ENCODE measurements around the gene STAT5B. TPM values are rescaled to one million over a fixed set of nuclear protein-coding genes. Genes with fewer than 3 reads are reported as not detected.
A peak's percentile ranks its signal among the peaks of the same experiment; 100 is the strongest.
"Not testable (repeated sequence)": the region's sequence is repeated elsewhere in the genome, so short reads cannot be mapped to it uniquely, and the experiment has no call there.

The STAT5B gene
- polyA plus RNA-seq, 3 donors, result 28.5 to 103 (median 47.9) TPM

DNA sequence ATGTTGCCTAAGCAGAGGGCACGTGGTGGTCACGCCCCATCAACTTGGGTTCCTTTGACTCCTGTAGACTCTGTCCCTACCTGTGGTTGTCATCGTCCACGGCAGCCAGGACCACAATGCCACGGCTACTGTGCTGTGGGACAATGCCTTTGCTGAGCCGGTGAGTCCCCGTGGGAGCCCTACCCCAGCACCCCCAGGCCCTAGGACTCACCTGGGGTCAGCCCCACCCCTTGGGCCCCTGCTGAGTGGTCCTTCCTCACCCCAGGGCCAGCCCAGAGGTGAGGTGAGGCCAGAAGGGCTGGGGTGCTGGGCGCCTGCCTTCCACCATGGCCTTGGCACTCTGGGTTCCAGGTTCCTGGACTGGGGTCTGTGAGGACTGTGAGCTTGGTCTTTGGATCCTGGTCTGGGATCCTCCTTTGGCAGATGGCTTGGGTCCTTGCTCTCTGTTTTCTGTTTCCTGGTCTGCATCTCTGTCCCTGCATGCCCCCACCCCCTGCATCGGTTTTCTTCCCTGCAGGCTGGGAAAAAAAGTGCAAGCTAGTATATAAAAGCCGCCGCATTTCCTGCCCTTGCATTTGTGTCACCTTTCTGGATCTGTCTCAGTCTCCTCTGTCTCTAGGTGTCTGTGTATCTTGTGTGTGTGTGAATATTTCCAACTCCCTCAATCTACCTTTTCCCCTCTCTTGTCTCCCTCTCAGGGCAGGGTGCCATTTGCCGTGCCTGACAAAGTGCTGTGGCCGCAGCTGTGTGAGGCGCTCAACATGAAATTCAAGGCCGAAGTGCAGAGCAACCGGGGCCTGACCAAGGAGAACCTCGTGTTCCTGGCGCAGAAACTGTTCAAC lies 29.6 kb upstream of the STAT5B start:
- Histone ChIP-seq H3K4me3 (replicated peaks in 1 of 3; ENCODE audit: low read depth in 2 of 3, low read length in 3 of 3) (no peak overlapping the region), H3K4me1 (ENCODE audit: control insufficient read depth in 1 of 2, insufficient read depth in 2 of 2, low read length in 2 of 2) (peaks cover 0 to 3% of the 10 kb centered on the region in 2 donors), H3K27ac (ENCODE audit: low read depth in 1 of 2, low read length in 2 of 2) (no peak overlapping the region), H3K9me3 (replicated peaks in 1 of 2; ENCODE audit: control insufficient read depth in 1 of 2, insufficient read depth in 1 of 2, low read length in 2 of 2) (no peaks in the 10 kb centered on the region), H4K20me1 (ENCODE audit: insufficient read depth, low read length) (peaks cover 92% of the 10 kb centered on the region), H3K9ac (ENCODE audit: insufficient read depth, low read length, poor library complexity, severe bottlenecking) (no peak overlapping the region), H3K4me2 (replicated peaks; ENCODE audit: extremely low read depth, low read length, poor library complexity, severe bottlenecking) (no peak overlapping the region), H3K27me3 (ENCODE audit: control insufficient read depth in 2 of 2, insufficient read depth in 2 of 2, low read length in 2 of 2) (no peaks in the 10 kb centered on the region), H2AFZ (ENCODE audit: insufficient read depth, low read depth, low read length, poor library complexity, severe bottlenecking) (no peak overlapping the region), H3K79me2 (ENCODE audit: insufficient read depth, low read length) (no peaks in the 10 kb centered on the region), H3K36me3 (replicated peaks in 1 of 2; ENCODE audit: control insufficient read depth in 1 of 2, insufficient read depth in 2 of 2, low read length in 2 of 2) (peaks cover 93 to 99% of the 10 kb centered on the region in 2 donors)
- Mint-ChIP-seq H3K36me3 (peaks cover 92 to 99% of the 10 kb centered on the region in 2 donors), H3K4me1 (peaks cover under 1% of the 10 kb centered on the region), H3K27ac (peak overlapping the region in 2 of 7 donors; percentile 70), H3K4me3 (no peak overlapping the region), H3K9me3 (peaks cover 0 to 3% (median 0%) of the 10 kb centered on the region in 7 donors), H3K27me3 (ENCODE audit: low read depth in 3 of 3) (peaks cover 0 to 3% (median 3%) of the 10 kb centered on the region in 3 donors)
- TF ChIP-seq, protein P1, sequence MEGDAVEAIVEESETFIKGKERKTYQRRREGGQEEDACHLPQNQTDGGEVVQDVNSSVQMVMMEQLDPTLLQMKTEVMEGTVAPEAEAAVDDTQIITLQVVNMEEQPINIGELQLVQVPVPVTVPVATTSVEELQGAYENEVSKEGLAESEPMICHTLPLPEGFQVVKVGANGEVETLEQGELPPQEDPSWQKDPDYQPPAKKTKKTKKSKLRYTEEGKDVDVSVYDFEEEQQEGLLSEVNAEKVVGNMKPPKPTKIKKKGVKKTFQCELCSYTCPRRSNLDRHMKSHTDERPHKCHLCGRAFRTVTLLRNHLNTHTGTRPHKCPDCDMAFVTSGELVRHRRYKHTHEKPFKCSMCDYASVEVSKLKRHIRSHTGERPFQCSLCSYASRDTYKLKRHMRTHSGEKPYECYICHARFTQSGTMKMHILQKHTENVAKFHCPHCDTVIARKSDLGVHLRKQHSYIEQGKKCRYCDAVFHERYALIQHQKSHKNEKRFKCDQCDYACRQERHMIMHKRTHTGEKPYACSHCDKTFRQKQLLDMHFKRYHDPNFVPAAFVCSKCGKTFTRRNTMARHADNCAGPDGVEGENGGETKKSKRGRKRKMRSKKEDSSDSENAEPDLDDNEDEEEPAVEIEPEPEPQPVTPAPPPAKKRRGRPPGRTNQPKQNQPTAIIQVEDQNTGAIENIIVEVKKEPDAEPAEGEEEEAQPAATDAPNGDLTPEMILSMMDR (IDR thresholded peaks at IDR 0.05), result no peak
- intact Hi-C loops (cut with micrococcal nuclease), result no loop called here
- 95% methylated on average over 7 of the region's 18 CpGs for WGBS (ENCODE audit: insufficient coverage)
- DNase-seq, result no peak

DNA sequence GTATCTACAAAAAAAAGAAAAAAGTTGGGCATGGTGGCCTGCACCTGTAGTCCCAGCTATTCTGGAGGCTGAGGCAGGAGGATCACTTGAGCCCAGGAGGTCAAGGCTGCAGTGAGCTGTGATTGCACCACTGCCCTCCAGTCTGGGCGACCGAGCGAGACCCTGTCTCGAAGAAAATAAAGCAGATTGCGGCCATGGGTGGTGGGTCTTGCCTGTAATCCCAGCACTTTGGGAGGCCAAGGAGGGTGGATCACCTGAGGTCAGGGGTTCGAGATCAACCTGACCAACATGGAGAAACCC lies 28.8 kb upstream of the STAT5B start:
- H3K9me3 ChIP-seq (replicated peaks in 1 of 2; ENCODE audit: control insufficient read depth in 1 of 2, insufficient read depth in 1 of 2, low read length in 2 of 2); H3K4me3 ChIP-seq (replicated peaks in 1 of 3; ENCODE audit: low read depth in 2 of 3, low read length in 3 of 3); H3K4me3 Mint-ChIP-seq; H3K27ac ChIP-seq (ENCODE audit: low read depth in 1 of 2, low read length in 2 of 2); DNase-seq; H3K4me1 Mint-ChIP-seq; H3K27me3 Mint-ChIP-seq (ENCODE audit: low read depth in 3 of 3); H3K4me2 ChIP-seq (replicated peaks; ENCODE audit: extremely low read depth, low read length, poor library complexity, severe bottlenecking); H3K4me1 ChIP-seq (ENCODE audit: control insufficient read depth in 1 of 2, insufficient read depth in 2 of 2, low read length in 2 of 2); H3K79me2 ChIP-seq (ENCODE audit: insufficient read depth, low read length); H3K9me3 Mint-ChIP-seq; H3K27me3 ChIP-seq (ENCODE audit: control insufficient read depth in 2 of 2, insufficient read depth in 2 of 2, low read length in 2 of 2); H2AFZ ChIP-seq (ENCODE audit: insufficient read depth, low read depth, low read length, poor library complexity, severe bottlenecking); intact Hi-C loops (cut with micrococcal nuclease); H3K9ac ChIP-seq (ENCODE audit: insufficient read depth, low read length, poor library complexity, severe bottlenecking): not testable (repeated sequence)
- H3K36me3 Mint-ChIP-seq, result peaks cover 89 to 97% of the 10 kb centered on the region in 2 donors
- H3K36me3 ChIP-seq (replicated peaks in 1 of 2; ENCODE audit: control insufficient read depth in 1 of 2, insufficient read depth in 2 of 2, low read length in 2 of 2), result peaks cover 87 to 93% of the 10 kb centered on the region in 2 donors
- H3K27ac Mint-ChIP-seq, result peak overlapping the region in 3 of 7 donors; percentile 3 to 70 (median 3)
- peaks cover 86% of the 10 kb centered on the region for H4K20me1 ChIP-seq (ENCODE audit: insufficient read depth, low read length)
- WGBS (ENCODE audit: insufficient coverage), result 93% methylated on average over 5 of the region's 6 CpGs
